GM12864 (cell line): ENCODE measurements around the gene IQSEC1.

ENCODE experiments used
- DNase-seq: peaks from one replicate; pipeline ENCODE4 v3.0.0-alpha.2; 2011; ENCODE audit warnings: low read depth
- H3K4me3 ChIP-seq: 2 replicates; pipeline ENCODE4 v1.5.1; 2011; ENCODE audit warnings: mild to moderate bottlenecking, low read depth, low read length, control low read depth
- TF ChIP-seq, protein P1 (sequence below): IDR thresholded peaks from 2 replicates; pipeline ENCODE4 v1.5.1; 2011; ENCODE audit warnings: low read depth, mild to moderate bottlenecking, moderate library complexity, low read length, control low read depth, inconsistent platforms; ENCODE audit errors: missing control alignments

The IQSEC1 gene

GRCh38 chr3:13079051-13079450, 5.8 kb upstream of the IQSEC1 start:
- H3K4me3 ChIP-seq = no peak overlapping the region
- no peak for DNase-seq
- TF ChIP-seq, protein P1, sequence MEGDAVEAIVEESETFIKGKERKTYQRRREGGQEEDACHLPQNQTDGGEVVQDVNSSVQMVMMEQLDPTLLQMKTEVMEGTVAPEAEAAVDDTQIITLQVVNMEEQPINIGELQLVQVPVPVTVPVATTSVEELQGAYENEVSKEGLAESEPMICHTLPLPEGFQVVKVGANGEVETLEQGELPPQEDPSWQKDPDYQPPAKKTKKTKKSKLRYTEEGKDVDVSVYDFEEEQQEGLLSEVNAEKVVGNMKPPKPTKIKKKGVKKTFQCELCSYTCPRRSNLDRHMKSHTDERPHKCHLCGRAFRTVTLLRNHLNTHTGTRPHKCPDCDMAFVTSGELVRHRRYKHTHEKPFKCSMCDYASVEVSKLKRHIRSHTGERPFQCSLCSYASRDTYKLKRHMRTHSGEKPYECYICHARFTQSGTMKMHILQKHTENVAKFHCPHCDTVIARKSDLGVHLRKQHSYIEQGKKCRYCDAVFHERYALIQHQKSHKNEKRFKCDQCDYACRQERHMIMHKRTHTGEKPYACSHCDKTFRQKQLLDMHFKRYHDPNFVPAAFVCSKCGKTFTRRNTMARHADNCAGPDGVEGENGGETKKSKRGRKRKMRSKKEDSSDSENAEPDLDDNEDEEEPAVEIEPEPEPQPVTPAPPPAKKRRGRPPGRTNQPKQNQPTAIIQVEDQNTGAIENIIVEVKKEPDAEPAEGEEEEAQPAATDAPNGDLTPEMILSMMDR = no peak

DNA sequence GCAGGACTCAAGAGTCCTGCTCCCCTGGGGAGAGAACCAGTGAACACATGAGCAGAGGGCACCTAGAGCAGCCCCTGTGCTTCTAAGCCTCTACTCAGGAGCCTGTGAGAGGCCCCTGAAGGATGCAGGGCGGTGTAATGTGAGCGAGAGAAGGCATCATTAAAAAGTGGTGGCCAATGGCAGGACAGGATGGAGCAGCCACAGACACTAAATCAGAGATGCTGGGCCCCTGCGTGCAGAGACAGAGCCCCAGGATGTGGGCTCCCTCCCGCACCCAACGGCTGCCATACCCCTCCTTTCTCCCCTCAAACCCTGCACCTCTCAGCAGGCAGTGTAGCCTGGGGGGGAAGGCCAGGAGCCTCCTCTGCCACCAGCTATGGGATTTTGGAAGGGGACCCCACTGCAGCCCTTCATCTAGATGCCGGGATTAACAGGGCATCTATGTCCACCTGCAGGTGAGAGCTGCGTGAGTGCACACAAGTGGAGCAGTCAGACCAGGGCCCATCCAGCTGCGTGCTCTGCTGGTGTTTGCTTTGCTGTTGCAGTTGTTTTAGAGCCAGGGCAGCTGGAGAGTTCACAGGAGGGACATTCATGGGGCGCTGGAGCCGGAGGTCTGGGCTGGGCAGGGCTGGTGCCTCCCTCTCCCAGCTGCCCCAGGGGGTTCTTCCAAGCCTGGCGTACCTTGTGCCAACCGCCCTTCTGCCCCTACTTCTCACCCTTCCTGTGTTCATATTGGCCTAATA, 5.1 kb upstream of the IQSEC1 start:
- H3K4me3 ChIP-seq = no peak overlapping the region
- DNase-seq = no peak
- TF ChIP-seq, protein P1 = no peak

DNA sequence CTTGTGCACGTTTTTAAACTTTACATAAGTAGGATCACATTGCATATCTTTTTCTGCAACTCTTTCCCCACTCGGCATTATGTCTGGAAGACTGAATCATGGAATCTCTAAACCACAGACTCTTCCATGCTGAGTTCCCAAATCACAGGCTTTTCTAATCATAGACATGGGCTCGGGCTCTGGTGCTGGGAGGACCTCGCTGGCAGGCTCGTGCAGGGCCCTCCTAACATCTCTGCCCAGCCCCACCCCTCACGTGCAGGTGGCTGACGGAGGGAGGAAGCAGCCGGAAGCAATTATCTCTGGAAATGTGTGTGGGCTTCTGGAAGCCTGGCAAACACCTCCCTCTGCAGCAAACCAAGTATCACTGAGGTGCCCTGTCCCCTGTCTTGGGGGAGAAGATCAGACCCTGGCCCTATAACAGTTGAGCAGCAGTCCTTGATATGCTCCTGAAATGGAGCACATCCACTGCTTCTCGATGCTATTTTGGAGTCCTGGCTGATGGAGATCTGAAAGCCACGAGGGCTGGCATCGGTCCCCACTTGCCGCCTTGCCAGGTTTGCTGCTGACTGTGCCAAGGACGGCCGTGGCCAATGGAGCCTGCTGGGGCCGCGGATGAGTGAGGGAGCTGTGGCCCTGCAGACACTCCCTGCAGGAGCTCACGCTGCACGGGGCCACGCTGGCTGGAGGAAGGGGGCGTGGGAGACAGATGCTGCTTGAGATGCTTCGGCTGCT, 4.4 kb upstream of the IQSEC1 start:
- H3K4me3 ChIP-seq = no peak overlapping the region
- TF ChIP-seq, protein P1 = no peak
- DNase-seq = no peak

GRCh38 chr3:13075986-13076654, 2.9 kb upstream of the IQSEC1 start:
- TF ChIP-seq, protein P1 = no peak
- no peak overlapping the region for H3K4me3 ChIP-seq
- no peak for DNase-seq

- DNase-seq = no peak
Measured at GRCh38 chr3:13075318-13075717, 2.1 kb upstream of the IQSEC1 start.

GRCh38 chr3:13074006-13074375, 762 bp upstream of the IQSEC1 start:
- TF ChIP-seq, protein P1 = no peak
- DNase-seq = no peak
- H3K4me3 ChIP-seq = no peak overlapping the region

More at GRCh38 chr3:13075318-13075717, 2.1 kb upstream of the IQSEC1 start:
- TF ChIP-seq, protein P1 = no peak
- no peak overlapping the region for H3K4me3 ChIP-seq
